Fibroblast of villous mesenchyme (primary cell): Measurements from ENCODE around the gene RFPL3. TPM values are rescaled to one million over a fixed set of nuclear protein-coding genes. Genes with fewer than 3 reads are reported as not detected.

ENCODE experiments used
- DNase-seq: peaks from one replicate; pipeline ENCODE4 v3.0.0-alpha.2; 2010; ENCODE audit warnings: low read depth
- H3K4me3 ChIP-seq: 2 replicates; pipeline ENCODE4 v1.5.1; 2011; ENCODE audit warnings: low read depth, mild to moderate bottlenecking, low read length
- total RNA-seq: library from RNA; depleted of rRNA; stranded (reverse); fragments of >200 nt; gene quantifications from 2 replicates; pipeline ENCODE4 v1.2.3, GENCODE V29; 2012
- TF ChIP-seq, protein P1 (sequence below): IDR thresholded peaks from 2 replicates; pipeline ENCODE4 v1.5.1; 2012; ENCODE audit warnings: low read depth, mild to moderate bottlenecking, low read length; ENCODE audit not compliant: insufficient read depth

Gene RFPL3
- total RNA-seq, 1 donor, result not detected

DNA sequence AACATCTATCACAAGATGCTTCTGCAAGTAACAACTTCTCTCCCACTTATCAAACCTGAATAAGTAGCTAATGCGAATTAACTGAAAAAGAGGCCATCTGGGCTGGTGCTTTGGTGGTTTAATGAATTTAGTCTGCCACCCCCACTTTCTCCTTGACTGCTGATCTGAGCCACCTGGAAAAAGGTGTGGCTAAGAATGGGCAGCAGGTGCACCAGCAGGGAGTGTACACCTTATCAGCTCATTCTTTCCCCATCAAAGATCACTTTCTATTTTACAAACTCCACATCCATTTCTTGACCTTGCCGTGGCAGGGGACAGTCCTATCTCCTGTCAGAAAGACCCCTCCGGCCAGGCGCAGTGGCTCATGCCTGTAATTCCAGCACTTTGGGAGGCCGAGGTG, 6.5 kb downstream of the RFPL3 start:
- H3K4me3 ChIP-seq, result no peak overlapping the region
- no peak for DNase-seq
- TF ChIP-seq, protein P1, sequence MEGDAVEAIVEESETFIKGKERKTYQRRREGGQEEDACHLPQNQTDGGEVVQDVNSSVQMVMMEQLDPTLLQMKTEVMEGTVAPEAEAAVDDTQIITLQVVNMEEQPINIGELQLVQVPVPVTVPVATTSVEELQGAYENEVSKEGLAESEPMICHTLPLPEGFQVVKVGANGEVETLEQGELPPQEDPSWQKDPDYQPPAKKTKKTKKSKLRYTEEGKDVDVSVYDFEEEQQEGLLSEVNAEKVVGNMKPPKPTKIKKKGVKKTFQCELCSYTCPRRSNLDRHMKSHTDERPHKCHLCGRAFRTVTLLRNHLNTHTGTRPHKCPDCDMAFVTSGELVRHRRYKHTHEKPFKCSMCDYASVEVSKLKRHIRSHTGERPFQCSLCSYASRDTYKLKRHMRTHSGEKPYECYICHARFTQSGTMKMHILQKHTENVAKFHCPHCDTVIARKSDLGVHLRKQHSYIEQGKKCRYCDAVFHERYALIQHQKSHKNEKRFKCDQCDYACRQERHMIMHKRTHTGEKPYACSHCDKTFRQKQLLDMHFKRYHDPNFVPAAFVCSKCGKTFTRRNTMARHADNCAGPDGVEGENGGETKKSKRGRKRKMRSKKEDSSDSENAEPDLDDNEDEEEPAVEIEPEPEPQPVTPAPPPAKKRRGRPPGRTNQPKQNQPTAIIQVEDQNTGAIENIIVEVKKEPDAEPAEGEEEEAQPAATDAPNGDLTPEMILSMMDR, result no peak

DNA sequence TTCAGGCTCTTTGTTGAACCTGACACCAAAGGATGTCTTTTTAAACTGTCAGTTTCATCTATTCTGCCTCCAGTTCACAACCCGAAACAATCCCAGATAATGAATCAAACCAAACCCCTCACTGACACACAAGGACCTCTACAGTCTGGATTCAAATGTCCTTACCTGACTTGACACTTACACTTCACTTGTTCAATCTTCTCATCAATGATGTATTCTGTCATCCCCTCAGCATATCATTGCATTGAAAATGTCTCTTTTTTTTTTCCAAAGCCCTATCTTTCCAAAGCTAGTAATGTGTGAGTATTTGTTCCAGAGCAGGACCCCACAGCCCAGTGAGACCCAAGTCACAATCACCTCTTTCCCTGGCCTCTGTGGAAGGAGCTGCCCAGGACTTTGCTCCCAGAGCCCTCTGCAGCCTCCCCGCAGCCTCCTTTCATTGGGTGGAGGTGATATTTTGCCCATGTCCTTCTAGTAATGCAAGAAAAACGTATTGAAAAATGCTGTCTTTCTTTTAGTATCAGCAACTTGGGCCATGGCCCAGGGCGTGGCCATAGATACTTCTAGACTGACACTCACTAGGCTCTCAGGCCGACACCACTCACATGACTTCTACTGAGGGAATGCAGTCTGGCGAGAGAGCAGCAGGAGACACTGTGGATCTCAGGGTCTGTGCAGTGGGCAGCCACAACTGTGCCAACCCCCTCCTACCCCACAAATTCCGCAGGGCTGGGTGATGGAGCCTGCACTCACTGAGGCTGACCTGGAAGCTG, 18.2 kb downstream of the RFPL3 start:
- TF ChIP-seq, protein P1, result no peak
- no peak for DNase-seq
- no peak overlapping the region for H3K4me3 ChIP-seq

DNA sequence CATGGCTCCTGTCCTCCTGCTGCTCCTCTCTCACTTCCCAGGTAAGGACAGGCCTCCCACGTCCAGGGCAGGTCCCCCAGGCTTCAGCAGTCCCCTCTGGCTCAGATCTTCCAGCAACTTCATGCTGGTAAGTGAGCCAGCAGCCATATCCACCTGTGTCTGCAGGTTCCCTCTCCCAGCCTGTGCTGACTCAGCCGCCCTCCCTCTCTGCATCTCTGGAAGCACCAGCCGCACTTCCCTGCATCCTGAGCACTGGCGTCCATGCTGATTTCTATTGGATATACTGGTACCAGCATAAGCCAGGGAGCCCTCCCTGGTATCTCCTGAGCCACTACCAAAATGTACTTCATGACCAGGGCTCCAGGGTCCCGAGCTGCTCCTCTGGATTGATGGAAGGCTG, 19.0 kb downstream of the RFPL3 start:
- H3K4me3 ChIP-seq, result no peak overlapping the region
- TF ChIP-seq, protein P1, result no peak
- DNase-seq, result no peak

DNA sequence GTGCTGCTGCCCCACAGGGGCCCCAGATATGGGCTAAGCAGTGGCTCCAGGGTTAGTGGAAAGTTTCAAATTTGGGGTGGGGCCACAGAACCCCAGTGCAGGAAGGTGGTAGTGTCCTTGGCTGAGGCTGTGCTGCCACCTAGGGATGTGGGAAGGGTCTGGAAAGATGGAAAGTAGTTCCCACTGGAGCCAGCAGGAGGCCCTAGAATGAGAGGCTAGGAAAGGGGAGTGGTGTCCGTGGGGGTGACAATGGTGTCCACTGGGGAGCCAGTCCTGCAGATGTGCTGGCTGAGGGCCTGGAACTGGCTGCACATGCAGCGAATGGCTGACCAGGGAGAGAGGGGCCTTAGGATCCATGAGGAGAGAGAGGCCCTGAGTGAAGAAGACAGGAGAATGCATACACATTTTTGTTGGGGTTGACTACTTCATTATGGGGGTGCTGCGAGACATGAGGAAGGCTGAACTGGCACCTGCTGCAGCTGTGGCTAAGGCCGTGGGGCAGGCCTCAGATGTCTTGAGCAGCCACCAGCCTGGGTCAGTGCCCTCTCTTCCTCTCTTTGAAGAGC, 21.1 kb downstream of the RFPL3 start:
- TF ChIP-seq, protein P1, result peak; percentile 79
- DNase-seq, result peak; percentile 24
- no peak overlapping the region for H3K4me3 ChIP-seq

DNA sequence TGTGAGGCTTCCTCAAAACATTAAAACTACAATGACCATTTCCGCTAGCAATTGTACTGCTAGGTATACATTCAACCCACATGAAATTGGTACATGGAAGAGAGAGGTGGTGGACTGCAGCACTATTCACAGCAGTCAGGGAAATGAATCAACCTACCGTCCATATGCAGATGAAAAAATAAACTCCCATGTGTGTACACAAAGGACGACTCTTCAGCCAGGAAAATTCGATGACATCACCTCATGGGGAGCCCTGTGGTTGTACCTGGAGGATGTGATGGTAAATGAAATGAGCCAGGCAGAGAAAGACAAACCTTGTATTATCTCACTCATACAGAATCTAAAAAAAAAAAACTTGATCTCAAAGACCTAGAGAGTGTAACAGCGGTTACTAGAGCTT, 23.3 kb downstream of the RFPL3 start:
- no peak overlapping the region for H3K4me3 ChIP-seq
- no peak for DNase-seq
- TF ChIP-seq, protein P1, result no peak

DNA sequence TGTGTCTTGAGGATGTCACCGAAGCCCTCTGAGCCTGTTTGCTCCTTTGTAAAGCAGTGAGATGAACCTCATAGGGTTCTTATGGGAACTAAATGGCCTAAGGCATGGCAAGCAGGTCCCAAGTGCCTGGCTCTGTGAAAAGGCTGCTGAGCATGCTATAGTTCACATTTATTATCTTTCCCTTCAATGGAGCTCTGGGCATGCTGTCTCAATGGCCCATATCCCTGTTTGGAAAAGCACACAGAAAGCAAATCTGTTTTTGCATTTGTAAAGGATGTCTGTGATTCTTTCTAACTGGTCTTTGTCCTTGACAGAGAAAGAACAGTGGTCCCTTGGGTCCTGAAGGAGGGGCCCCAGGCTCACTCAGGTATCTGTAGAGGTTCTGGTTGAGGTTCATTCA, 28.0 kb downstream of the RFPL3 start:
- no peak for DNase-seq
- H3K4me3 ChIP-seq, result no peak overlapping the region
- TF ChIP-seq, protein P1, result no peak
